Gastroesophageal sphincter (tissue), 4 donors: ENCODE measurements around the gene DNAAF9. TPM values are rescaled to one million over a fixed set of nuclear protein-coding genes. Genes with fewer than 3 reads are reported as not detected.

Experiments
- ATAC-seq: fragments of 150-250 bp; one replicate; pipeline ENCODE4 v1.9.1; 2016; ENCODE audit warnings: mild to moderate bottlenecking, moderate library complexity
- H3K27ac ChIP-seq, 4 donors: fragments of 200-600 bp; sonication (generic) in 3 of 4; 1 replicate in 3 of 4; 2 replicates in 1 of 4; pipeline ENCODE4 v1.5.1; 2016 to 2019
- H3K27me3 ChIP-seq: fragments of 200-600 bp; sonication (generic); one replicate; pipeline ENCODE4 v1.5.1; 2019
- H3K36me3 ChIP-seq, 2 donors: fragments of 200-600 bp; sonication (generic); one replicate each; pipeline ENCODE4 v1.5.1; 2019; ENCODE audit warnings: control low read depth in 1 of 2
- H3K4me1 ChIP-seq, 3 donors: fragments of 200-600 bp; sonication (generic); 1 replicate in 2 of 3; 2 replicates in 1 of 3; pipeline ENCODE4 v1.5.1; 2016 to 2019; ENCODE audit warnings: control low read depth in 2 of 3
- H3K4me3 ChIP-seq, 2 donors: fragments of 200-600 bp; sonication (generic); one replicate each; pipeline ENCODE4 v1.5.1; 2019; ENCODE audit warnings: mild to moderate bottlenecking in 1 of 2, moderate library complexity in 1 of 2
- H3K9me3 ChIP-seq, 3 donors: fragments of 200-600 bp; sonication (generic); one replicate each; pipeline ENCODE4 v1.5.1; 2017 to 2019; ENCODE audit warnings: control low read depth in 2 of 3
- EP300 ChIP-seq: sonication (generic); formaldehyde crosslinking; IDR thresholded peaks from one replicate; pipeline ENCODE4 v1.6.1; 2017; ENCODE audit warnings: antibody characterized with exemption, mild to moderate bottlenecking
- POLR2A ChIP-seq, 2 donors: fragments of 450-650 bp; IDR thresholded peaks; one replicate each; pipeline ENCODE4 v1.6.1; 2017; ENCODE audit warnings: antibody characterized with exemption in 2 of 2, mild to moderate bottlenecking in 2 of 2, moderate library complexity in 1 of 2
- POLR2AphosphoS5 ChIP-seq: sonication (generic); formaldehyde crosslinking; IDR thresholded peaks from one replicate; pipeline ENCODE4 v1.6.1; 2017; ENCODE audit warnings: antibody characterized with exemption
- WGBS, 2 donors: methylation state at CpG; one replicate each; pipeline ENCODE4 v1.1.5; 2018; ENCODE audit warnings: low coverage in 1 of 2; 5-methylcytosine and 5-hydroxymethylcytosine counted together
- total RNA-seq, 4 donors: library from RNA; depleted of rRNA; stranded (reverse); fragments of >200 nt; gene quantifications; one replicate each; pipeline ENCODE4 v1.1.0, GENCODE V29; 2016
- TF ChIP-seq, protein P1 (sequence below), 4 experiments: fragments of 200-600 bp in 2 of 4; fragments of 450-650 bp in 2 of 4; sonication (generic) in 1 of 4; IDR thresholded peaks; one replicate each; pipeline ENCODE4 v1.5.1; 2017 to 2019; ENCODE audit warnings: antibody characterized with exemption in 4 of 4, mild to moderate bottlenecking in 2 of 4, moderate library complexity in 2 of 4

Gene DNAAF9
- total RNA-seq, 4 donors from 2014 or later, result 30.3 to 59.4 (median 35.9) TPM

DNA sequence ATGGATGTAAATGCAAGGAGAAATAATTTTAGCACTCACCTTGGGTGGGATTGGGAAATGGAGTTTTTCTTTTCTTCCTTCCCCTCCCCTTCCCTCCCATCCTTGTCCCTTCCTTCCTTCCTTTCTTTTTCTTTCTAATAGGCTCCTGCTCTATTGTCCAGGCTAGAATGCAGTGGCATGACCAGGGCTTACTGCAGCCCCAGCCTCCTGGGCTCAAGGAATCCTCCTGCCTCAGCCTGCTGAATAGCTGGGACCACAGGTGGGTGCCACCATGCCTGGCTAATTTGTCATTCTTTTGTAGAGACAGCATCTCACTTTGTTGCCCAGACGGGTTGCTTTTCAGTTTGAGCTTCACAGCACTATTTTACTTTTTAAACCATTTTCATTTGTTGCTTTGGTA is 41.9 kb upstream of the DNAAF9 start:
- no peak for ATAC-seq
- Histone ChIP-seq H3K27ac (no peak overlapping the region), H3K9me3 (no peaks in the 10 kb centered on the region), H3K4me1 (no peaks in the 10 kb centered on the region), H3K27me3 (no peaks in the 10 kb centered on the region), H3K36me3 (no peaks in the 10 kb centered on the region), H3K4me3 (no peak overlapping the region)
- TF ChIP-seq EP300, result no peak
- TF ChIP-seq, protein P1, sequence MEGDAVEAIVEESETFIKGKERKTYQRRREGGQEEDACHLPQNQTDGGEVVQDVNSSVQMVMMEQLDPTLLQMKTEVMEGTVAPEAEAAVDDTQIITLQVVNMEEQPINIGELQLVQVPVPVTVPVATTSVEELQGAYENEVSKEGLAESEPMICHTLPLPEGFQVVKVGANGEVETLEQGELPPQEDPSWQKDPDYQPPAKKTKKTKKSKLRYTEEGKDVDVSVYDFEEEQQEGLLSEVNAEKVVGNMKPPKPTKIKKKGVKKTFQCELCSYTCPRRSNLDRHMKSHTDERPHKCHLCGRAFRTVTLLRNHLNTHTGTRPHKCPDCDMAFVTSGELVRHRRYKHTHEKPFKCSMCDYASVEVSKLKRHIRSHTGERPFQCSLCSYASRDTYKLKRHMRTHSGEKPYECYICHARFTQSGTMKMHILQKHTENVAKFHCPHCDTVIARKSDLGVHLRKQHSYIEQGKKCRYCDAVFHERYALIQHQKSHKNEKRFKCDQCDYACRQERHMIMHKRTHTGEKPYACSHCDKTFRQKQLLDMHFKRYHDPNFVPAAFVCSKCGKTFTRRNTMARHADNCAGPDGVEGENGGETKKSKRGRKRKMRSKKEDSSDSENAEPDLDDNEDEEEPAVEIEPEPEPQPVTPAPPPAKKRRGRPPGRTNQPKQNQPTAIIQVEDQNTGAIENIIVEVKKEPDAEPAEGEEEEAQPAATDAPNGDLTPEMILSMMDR (IDR thresholded peaks at IDR 0.05), result no peak
- TF ChIP-seq POLR2AphosphoS5, result no peak
- no peak for TF ChIP-seq POLR2A (IDR thresholded peaks at IDR 0.05)
- WGBS, 2 donors, result 38 to 100% methylated on average over 1 of the region's 1 CpG

DNA sequence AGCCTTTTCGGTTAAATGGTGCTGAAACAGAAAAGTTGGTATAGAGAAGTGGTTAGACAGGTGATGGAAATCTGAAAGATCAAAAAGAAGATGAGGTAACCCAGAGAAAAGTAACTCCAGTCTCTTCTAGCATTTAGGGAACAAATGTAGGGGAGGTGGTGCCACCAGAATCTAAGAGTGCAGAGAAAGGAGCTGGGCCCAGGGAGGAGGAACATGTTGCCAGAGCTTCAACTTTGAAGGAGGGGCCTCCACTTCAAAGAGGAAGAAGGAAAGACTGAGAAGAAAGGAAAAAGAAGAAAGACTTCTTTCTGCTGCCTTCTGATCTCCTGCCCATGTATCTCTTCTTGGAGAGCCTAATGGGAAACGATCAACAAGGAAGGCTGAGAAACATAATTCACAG is 39.9 kb upstream of the DNAAF9 start:
- no peak for TF ChIP-seq EP300
- TF ChIP-seq POLR2A (IDR thresholded peaks at IDR 0.05), result no peak
- TF ChIP-seq POLR2AphosphoS5, result no peak
- TF ChIP-seq, protein P1 (IDR thresholded peaks at IDR 0.05), result no peak
- no peaks in the 10 kb centered on the region for H3K4me1 ChIP-seq
- no peaks in the 10 kb centered on the region for H3K36me3 ChIP-seq
- no peaks in the 10 kb centered on the region for H3K9me3 ChIP-seq
- WGBS, 2 donors, result 77 to 92% methylated on average over 2 of the region's 2 CpGs
- no peaks in the 10 kb centered on the region for H3K27me3 ChIP-seq
- no peak for ATAC-seq
- H3K4me3 ChIP-seq, result no peak overlapping the region
- H3K27ac ChIP-seq, result no peak overlapping the region

DNA sequence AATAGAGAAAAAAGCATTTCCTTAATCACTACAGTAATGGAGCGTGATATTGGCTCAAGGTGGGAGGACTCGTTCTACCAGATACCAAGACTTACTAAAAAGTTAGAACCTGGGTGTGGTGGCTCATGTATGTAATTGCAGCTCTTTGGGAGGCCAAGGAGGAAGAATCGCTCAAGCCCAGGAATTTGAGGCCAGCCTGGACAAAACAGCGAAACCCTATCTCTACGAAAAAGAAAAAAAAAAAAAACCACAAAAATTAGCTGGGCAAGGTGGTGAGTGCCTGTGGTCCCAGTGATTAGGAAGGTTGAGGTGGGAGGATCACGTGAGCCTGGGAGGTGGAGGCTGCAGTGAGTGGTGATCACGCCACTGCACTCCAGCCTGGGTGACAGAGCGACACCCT is 39.3 kb upstream of the DNAAF9 start:
- no peak for ATAC-seq
- Histone ChIP-seq H3K4me1 (no peaks in the 10 kb centered on the region), H3K27ac (no peak overlapping the region), H3K4me3 (no peak overlapping the region), H3K36me3 (no peaks in the 10 kb centered on the region), H3K9me3 (no peaks in the 10 kb centered on the region), H3K27me3 (no peaks in the 10 kb centered on the region)
- TF ChIP-seq EP300, result no peak
- TF ChIP-seq POLR2A (IDR thresholded peaks at IDR 0.05), result no peak
- no peak for TF ChIP-seq POLR2AphosphoS5
- TF ChIP-seq, protein P1 (IDR thresholded peaks at IDR 0.05), result no peak
- 79 to 88% methylated on average over 5 to 8 of the region's 8 CpGs for WGBS, 2 donors

DNA sequence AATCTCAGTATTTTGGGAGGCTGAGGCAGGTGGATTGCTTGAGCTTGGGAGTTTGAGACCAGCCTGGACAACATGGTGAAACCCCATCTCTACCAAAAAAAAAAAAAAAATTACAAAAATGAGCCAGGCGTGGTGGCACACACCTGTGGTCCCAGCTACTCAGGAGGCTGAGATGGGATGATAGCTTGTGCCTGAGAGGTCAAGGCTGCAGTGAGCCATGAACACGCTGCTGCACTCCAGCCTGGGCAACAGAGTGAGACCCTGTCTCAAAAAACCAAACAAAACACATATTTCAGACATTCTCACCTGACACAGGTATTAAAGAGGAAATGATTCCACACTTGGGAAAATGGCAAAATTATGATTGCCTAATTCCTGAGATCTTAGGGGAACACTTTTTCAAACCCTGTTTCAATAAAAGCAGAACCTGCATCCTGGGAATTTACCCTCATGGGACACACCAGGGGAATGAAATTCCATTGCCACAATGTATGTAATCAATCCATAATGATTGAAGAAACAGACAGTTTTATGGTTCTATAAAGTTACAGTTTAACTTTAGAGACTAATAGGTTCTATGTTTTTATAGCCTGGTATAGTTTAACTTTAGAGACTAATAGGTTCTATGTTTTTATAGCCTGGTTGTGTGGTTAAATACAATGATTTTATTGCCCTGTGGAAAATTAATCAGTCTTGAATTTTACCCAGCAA is 29.6 kb upstream of the DNAAF9 start:
- no peak for TF ChIP-seq POLR2AphosphoS5
- TF ChIP-seq, protein P1 (IDR thresholded peaks at IDR 0.05), result no peak
- TF ChIP-seq EP300, result no peak
- no peak for TF ChIP-seq POLR2A (IDR thresholded peaks at IDR 0.05)
- Histone ChIP-seq H3K4me1 (no peaks in the 10 kb centered on the region), H3K9me3 (no peaks in the 10 kb centered on the region), H3K27me3 (no peaks in the 10 kb centered on the region), H3K4me3 (no peak overlapping the region), H3K36me3 (no peaks in the 10 kb centered on the region), H3K27ac (no peak overlapping the region)
- ATAC-seq, result no peak
- WGBS, 2 donors, result 75% methylated on average over 2 of the region's 2 CpGs; no CpG with 5 or more reads in 1 of the 2 donors

DNA sequence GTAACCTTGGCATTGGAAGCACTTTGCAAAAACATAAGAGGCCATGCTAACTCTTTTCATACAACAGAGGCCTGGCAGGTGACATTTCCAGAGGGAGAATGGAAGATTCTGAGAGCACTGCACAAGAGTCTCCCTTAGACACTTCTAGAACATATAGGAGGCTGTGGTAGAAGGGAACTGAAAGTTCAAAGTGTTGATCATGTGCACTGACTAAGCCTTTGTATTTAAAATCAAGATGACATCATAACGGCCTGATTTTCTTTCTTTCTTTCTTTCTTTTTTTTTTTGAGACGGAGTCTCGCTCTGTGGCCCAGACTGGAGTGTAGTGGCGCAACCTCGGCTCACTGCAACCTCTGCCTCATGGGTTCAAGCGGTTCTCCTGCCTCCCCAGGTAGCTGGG is 26.8 kb upstream of the DNAAF9 start:
- ATAC-seq, result no peak
- H3K27me3 ChIP-seq, result no peaks in the 10 kb centered on the region
- TF ChIP-seq, protein P1 (IDR thresholded peaks at IDR 0.05), result no peak
- no peak for TF ChIP-seq POLR2A (IDR thresholded peaks at IDR 0.05)
- TF ChIP-seq EP300, result no peak
- no peak for TF ChIP-seq POLR2AphosphoS5
- 67 to 89% methylated on average over 3 to 4 of the region's 6 CpGs for WGBS, 2 donors
- H3K36me3 ChIP-seq, result no peaks in the 10 kb centered on the region
- no peak overlapping the region for H3K27ac ChIP-seq
- no peaks in the 10 kb centered on the region for H3K9me3 ChIP-seq
- no peak overlapping the region for H3K4me3 ChIP-seq
- no peaks in the 10 kb centered on the region for H3K4me1 ChIP-seq
